Measurements from ENCODE around the gene PIGC.

Gene PIGC

GRCh38 chr1:172429331-172430127 is 14.3 kb downstream of the PIGC start:
- DNase-seq (ENCODE audit: low spot score) = peak; percentile 44

GRCh38 chr1:172427191-172427590 is 16.7 kb downstream of the PIGC start:
- DNase-seq (ENCODE audit: low spot score) = no peak

- DNase-seq (ENCODE audit: low spot score) = no peak
Measured at GRCh38 chr1:172425339-172425738, 18.5 kb downstream of the PIGC start.

- DNase-seq (ENCODE audit: low spot score) = no peak
Measured at GRCh38 chr1:172423336-172423735, 20.5 kb downstream of the PIGC start.

GRCh38 chr1:172421974-172422604 is 21.8 kb downstream of the PIGC start:
- no peak for DNase-seq (ENCODE audit: low spot score)

GRCh38 chr1:172420385-172420784 is 23.5 kb downstream of the PIGC start, which contains the start of gene C1orf105:
C1orf105 (plus strand) TSS chr1:172420685; CDS start chr1:172420886, 201 bp downstream.
- DNase-seq (ENCODE audit: low spot score) = no peak

GRCh38 chr1:172417557-172417956 is 26.3 kb downstream of the PIGC start:
- DNase-seq (ENCODE audit: low spot score) = no peak

GRCh38 chr1:172416496-172417035 is 27.3 kb downstream of the PIGC start:
- DNase-seq (ENCODE audit: low spot score) = no peak

- DNase-seq (ENCODE audit: low spot score) = no peak
Measured at GRCh38 chr1:172414331-172414730, 29.5 kb downstream of the PIGC start.

- DNase-seq (ENCODE audit: low spot score) = no peak
Measured at GRCh38 chr1:172411791-172412338, 32.0 kb downstream of the PIGC start.

- no peak for DNase-seq (ENCODE audit: low spot score)
Measured at GRCh38 chr1:172410027-172410426, 33.8 kb downstream of the PIGC start.

GRCh38 chr1:172408958-172409357 is 34.9 kb downstream of the PIGC start:
- DNase-seq (ENCODE audit: low spot score) = no peak

GRCh38 chr1:172406968-172407367 is 36.9 kb downstream of the PIGC start:
- DNase-seq (ENCODE audit: low spot score) = no peak

GRCh38 chr1:172405912-172406311 is 38.0 kb downstream of the PIGC start:
- DNase-seq (ENCODE audit: low spot score) = no peak

GRCh38 chr1:172404121-172404520 is 39.7 kb downstream of the PIGC start:
- DNase-seq (ENCODE audit: low spot score) = no peak

GRCh38 chr1:172402878-172403569 is 40.8 kb downstream of the PIGC start:
- no peak for DNase-seq (ENCODE audit: low spot score)

GRCh38 chr1:172401892-172402291 is 42.0 kb downstream of the PIGC start:
- no peak for DNase-seq (ENCODE audit: low spot score)

GRCh38 chr1:172401477-172401876 is 42.4 kb downstream of the PIGC start:
- no peak for DNase-seq (ENCODE audit: low spot score)

GRCh38 chr1:172400722-172401105 is 43.2 kb downstream of the PIGC start:
- no peak for DNase-seq (ENCODE audit: low spot score)

- DNase-seq (ENCODE audit: low spot score) = no peak
Measured at GRCh38 chr1:172399756-172400721, 43.8 kb downstream of the PIGC start.
